Testis (tissue), 2 donors: ENCODE results near the gene MTRFR.
"Not testable (repeated sequence)": the region's sequence is repeated elsewhere in the genome, so short reads cannot be mapped to it uniquely, and the experiment has no call there.

Experiments
- CTCF ChIP-seq, 3 experiments: fragments of 450-650 bp in 2 of 3; fragments of 200-600 bp in 1 of 3; sonication (generic) in 1 of 3; IDR thresholded peaks; one replicate each; pipeline ENCODE4 v1.5.1; 2016 to 2019; ENCODE audit warnings: antibody characterized with exemption in 3 of 3, mild to moderate bottlenecking in 2 of 3, moderate library complexity in 1 of 3
- POLR2A ChIP-seq: fragments of 450-650 bp; IDR thresholded peaks from one replicate; pipeline ENCODE4 v1.6.1; 2017; ENCODE audit warnings: antibody characterized with exemption, mild to moderate bottlenecking, moderate library complexity

- TF ChIP-seq POLR2A; CTCF (IDR thresholded peaks at IDR 0.05): not testable (repeated sequence)
Observed at GRCh38 chr12:123252365-123252764, 19.1 kb downstream of the MTRFR start.
